ENCODE measurements around the gene SEMA4C. TPM values are rescaled to one million over a fixed set of nuclear protein-coding genes. Genes with fewer than 3 reads are reported as not detected.
A peak's percentile ranks its signal among the peaks of the same experiment; 100 is the strongest.

SEMA4C gene
- total and polyA plus RNA-seq, 9 of the 15 experiments (the other 6 are each of a cell fraction or from before 2014, with no cell fraction given) = 0.32 to 59.7 (median 23.9) TPM

- TF ChIP-seq KLF1 (tag; IDR thresholded peaks at IDR 0.05) (no peak), TRIM28 (IDR thresholded peaks at IDR 0.05) (peak; percentile 80; the same call in 1 of the 2 replicates), ZKSCAN8 (CRISPR knock-in tag; IDR thresholded peaks at IDR 0.05) (0 out of 2 replicates have a peak, but pooled peaks have one; percentile 64), SMAD2 (IDR thresholded peaks at IDR 0.05; ENCODE audit: low read depth, low read length) (no peak), ZNF445 (CRISPR knock-in tag; IDR thresholded peaks at IDR 0.05; ENCODE audit: low read depth) (no peak), HDGF (IDR thresholded peaks at IDR 0.05) (no peak), ZNF263 (CRISPR knock-in tag; IDR thresholded peaks at IDR 0.05; ENCODE audit: borderline replicate concordance) (no peak; the same call in 1 of the 2 replicates), BRCA1 (IDR thresholded peaks at IDR 0.05) (no peak), BRCA1 (CRISPR knock-in tag; IDR thresholded peaks at IDR 0.05) (no peak), CBFA2T3 (IDR thresholded peaks at IDR 0.05) (peak; percentile 99), ZBTB34 (CRISPR knock-in tag; IDR thresholded peaks at IDR 0.05) (no peak), RHOXF2B (CRISPR knock-in tag; conservative IDR thresholded peaks at IDR 0.05) (no peak), ZNF639 (CRISPR knock-in tag; conservative IDR thresholded peaks at IDR 0.05 in 1 of 2, IDR thresholded peaks at IDR 0.05 in 1 of 2) (peak in 1 of 2 experiments; percentile 80; a peak in 2 of 4 replicates), ZNF57 (CRISPR knock-in tag; IDR thresholded peaks at IDR 0.05) (no peak), JUN (IDR thresholded peaks at IDR 0.05; ENCODE audit: borderline replicate concordance, low read depth, low read length) (peak; percentile 18; the same call in 1 of the 2 replicates), JUN (CRISPR knock-in tag; IDR thresholded peaks at IDR 0.05; ENCODE audit: borderline replicate concordance) (no peak), DDX20 (tag; IDR thresholded peaks at IDR 0.05; ENCODE audit: low read depth) (no peak), HMBOX1 (IDR thresholded peaks at IDR 0.05) (peak; percentile 100), ZNF41 (CRISPR knock-in tag; conservative IDR thresholded peaks at IDR 0.05) (no peak), ATF3 (IDR thresholded peaks at IDR 0.05) (peak; percentile 48), ATF3 (CRISPR knock-in tag; conservative IDR thresholded peaks at IDR 0.05) (no peak), NCOA1 (IDR thresholded peaks at IDR 0.05; ENCODE audit: low read depth) (peak; percentile 87; the same call in 1 of the 2 replicates), KHSRP (IDR thresholded peaks at IDR 0.05) (no peak), PTRF (tag; IDR thresholded peaks at IDR 0.05) (0 out of 2 replicates have a peak, but pooled peaks have one; percentile 40), ZNF282 (CRISPR knock-in tag; IDR thresholded peaks at IDR 0.05) (no peak), SMAD4 (CRISPR knock-in tag; conservative IDR thresholded peaks at IDR 0.05) (peak; percentile 96), TCFL5 (CRISPR knock-in tag; conservative IDR thresholded peaks at IDR 0.05) (no peak)
Measured at GRCh38 chr2:96918754-96919550, 49.1 kb upstream of the SEMA4C start (continued).
